ENCODE measurements around the gene DNAJC7. TPM values are rescaled to one million over a fixed set of nuclear protein-coding genes. Genes with fewer than 3 reads are reported as not detected.

Gene DNAJC7
- total RNA-seq, 1 experiment from 2014 or later = 72.0 TPM

- Histone ChIP-seq H3K36me3 (ENCODE audit: control insufficient read depth, insufficient read depth, low read length) (no peaks in the 10 kb centered on the region), H3K4me1 (ENCODE audit: control insufficient read depth, insufficient read depth, low read length) (peaks cover 2% of the 10 kb centered on the region; the same call in 1 of the 2 replicates), H3K9me3 (ENCODE audit: control insufficient read depth, insufficient read depth, low read depth, low read length) (no peaks in the 10 kb centered on the region), H3K4me3 (ENCODE audit: low read depth in 2 of 2, low read length in 2 of 2) (no peak overlapping the region), H3K27ac (ENCODE audit: low read length) (no peak overlapping the region), H3K27me3 (ENCODE audit: control insufficient read depth, insufficient read depth, low read length) (no peaks in the 10 kb centered on the region)
- intact Hi-C loops (cut with micrococcal nuclease; ENCODE audit: unreplicated experiment) = no loop called here
- in situ Hi-C loops (cut with HindIII; ENCODE audit: low pct_unique_long_range_greater_than_20kb, low sequenced_read_pairs) = no loop called here
- DNase-seq (ENCODE audit: low read depth, low spot score) (no peak), ATAC-seq (no peak)
- no TSS peak for BruUV-seq (replicated peaks)
- ChIA-PET POLR2A (no interaction called here), CTCF (interaction anchor here (0.7 kb wide), 2 partner anchors 18 to 647 kb away, joined by 3 read pairs; no protein-coding TSS in a partner anchor)
- TF ChIP-seq TCF7L2 (IDR thresholded peaks at IDR 0.05; ENCODE audit: low read depth, low read length) = no peak
- TF ChIP-seq, protein P1, sequence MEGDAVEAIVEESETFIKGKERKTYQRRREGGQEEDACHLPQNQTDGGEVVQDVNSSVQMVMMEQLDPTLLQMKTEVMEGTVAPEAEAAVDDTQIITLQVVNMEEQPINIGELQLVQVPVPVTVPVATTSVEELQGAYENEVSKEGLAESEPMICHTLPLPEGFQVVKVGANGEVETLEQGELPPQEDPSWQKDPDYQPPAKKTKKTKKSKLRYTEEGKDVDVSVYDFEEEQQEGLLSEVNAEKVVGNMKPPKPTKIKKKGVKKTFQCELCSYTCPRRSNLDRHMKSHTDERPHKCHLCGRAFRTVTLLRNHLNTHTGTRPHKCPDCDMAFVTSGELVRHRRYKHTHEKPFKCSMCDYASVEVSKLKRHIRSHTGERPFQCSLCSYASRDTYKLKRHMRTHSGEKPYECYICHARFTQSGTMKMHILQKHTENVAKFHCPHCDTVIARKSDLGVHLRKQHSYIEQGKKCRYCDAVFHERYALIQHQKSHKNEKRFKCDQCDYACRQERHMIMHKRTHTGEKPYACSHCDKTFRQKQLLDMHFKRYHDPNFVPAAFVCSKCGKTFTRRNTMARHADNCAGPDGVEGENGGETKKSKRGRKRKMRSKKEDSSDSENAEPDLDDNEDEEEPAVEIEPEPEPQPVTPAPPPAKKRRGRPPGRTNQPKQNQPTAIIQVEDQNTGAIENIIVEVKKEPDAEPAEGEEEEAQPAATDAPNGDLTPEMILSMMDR (IDR thresholded peaks at IDR 0.05) = no peak
- TF ChIP-seq, protein P2, sequence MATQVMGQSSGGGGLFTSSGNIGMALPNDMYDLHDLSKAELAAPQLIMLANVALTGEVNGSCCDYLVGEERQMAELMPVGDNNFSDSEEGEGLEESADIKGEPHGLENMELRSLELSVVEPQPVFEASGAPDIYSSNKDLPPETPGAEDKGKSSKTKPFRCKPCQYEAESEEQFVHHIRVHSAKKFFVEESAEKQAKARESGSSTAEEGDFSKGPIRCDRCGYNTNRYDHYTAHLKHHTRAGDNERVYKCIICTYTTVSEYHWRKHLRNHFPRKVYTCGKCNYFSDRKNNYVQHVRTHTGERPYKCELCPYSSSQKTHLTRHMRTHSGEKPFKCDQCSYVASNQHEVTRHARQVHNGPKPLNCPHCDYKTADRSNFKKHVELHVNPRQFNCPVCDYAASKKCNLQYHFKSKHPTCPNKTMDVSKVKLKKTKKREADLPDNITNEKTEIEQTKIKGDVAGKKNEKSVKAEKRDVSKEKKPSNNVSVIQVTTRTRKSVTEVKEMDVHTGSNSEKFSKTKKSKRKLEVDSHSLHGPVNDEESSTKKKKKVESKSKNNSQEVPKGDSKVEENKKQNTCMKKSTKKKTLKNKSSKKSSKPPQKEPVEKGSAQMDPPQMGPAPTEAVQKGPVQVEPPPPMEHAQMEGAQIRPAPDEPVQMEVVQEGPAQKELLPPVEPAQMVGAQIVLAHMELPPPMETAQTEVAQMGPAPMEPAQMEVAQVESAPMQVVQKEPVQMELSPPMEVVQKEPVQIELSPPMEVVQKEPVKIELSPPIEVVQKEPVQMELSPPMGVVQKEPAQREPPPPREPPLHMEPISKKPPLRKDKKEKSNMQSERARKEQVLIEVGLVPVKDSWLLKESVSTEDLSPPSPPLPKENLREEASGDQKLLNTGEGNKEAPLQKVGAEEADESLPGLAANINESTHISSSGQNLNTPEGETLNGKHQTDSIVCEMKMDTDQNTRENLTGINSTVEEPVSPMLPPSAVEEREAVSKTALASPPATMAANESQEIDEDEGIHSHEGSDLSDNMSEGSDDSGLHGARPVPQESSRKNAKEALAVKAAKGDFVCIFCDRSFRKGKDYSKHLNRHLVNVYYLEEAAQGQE (IDR thresholded peaks at IDR 0.05; ENCODE audit: insufficient read depth in 1 of 2, low read depth in 2 of 2, low read length in 1 of 2) = no peak
- TF ChIP-seq SIN3A (IDR thresholded peaks at IDR 0.05; ENCODE audit: borderline replicate concordance, insufficient read depth, low read depth, low read length) = no peak
- no peak for TF ChIP-seq POLR2AphosphoS5 (IDR thresholded peaks at IDR 0.05; ENCODE audit: low read depth, low read length)
Measured at GRCh38 chr17:42051645-42052044, 34.4 kb upstream of the DNAJC7 start.

DNA sequence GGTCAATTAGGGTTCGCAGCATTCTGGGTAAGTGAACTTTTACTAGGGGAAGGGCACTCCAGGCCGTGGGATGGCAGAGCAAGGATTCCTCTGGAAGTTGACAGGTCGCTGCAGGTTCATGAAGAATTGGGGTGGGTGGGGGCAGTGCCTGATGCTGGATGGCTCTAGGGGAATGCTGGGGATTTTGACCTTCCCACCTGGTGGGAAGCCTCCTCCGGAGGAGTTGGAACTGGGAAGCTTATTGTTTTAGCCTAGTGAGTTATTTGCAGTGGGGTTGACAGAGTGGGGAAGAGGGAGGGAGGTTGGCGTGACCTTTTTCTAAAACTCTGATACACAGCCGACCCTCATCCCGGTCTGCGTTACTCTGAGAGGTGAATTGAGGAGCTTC is 33.8 kb upstream of the DNAJC7 start:
- Histone ChIP-seq H3K4me1 (ENCODE audit: control insufficient read depth, insufficient read depth, low read length) (peaks cover 2% of the 10 kb centered on the region; the same call in 1 of the 2 replicates), H3K36me3 (ENCODE audit: control insufficient read depth, insufficient read depth, low read length) (no peaks in the 10 kb centered on the region), H3K4me3 (ENCODE audit: low read depth in 2 of 2, low read length in 2 of 2) (peak overlapping the region; percentile 47 to 53), H3K27ac (ENCODE audit: low read length) (no peak overlapping the region), H3K27me3 (ENCODE audit: control insufficient read depth, insufficient read depth, low read length) (no peaks in the 10 kb centered on the region), H3K9me3 (ENCODE audit: control insufficient read depth, insufficient read depth, low read depth, low read length) (no peaks in the 10 kb centered on the region)
- BruUV-seq (replicated peaks) = no TSS peak
- DNase-seq (ENCODE audit: low read depth, low spot score) (no peak), ATAC-seq (peak; percentile 48; the same call in 1 of the 2 replicates)
- in situ Hi-C loops (cut with HindIII; ENCODE audit: low pct_unique_long_range_greater_than_20kb, low sequenced_read_pairs) = no loop called here
- ChIA-PET POLR2A (no interaction called here), CTCF (interaction anchor here (0.7 kb wide), 2 partner anchors 18 to 648 kb away, joined by 3 read pairs; no protein-coding TSS in a partner anchor)
- TF ChIP-seq POLR2AphosphoS5 (IDR thresholded peaks at IDR 0.05; ENCODE audit: low read depth, low read length) = no peak
- no peak for TF ChIP-seq SIN3A (IDR thresholded peaks at IDR 0.05; ENCODE audit: borderline replicate concordance, insufficient read depth, low read depth, low read length)
- TF ChIP-seq, protein P1 (IDR thresholded peaks at IDR 0.05) = no peak
- TF ChIP-seq, protein P2 (IDR thresholded peaks at IDR 0.05; ENCODE audit: insufficient read depth in 1 of 2, low read depth in 2 of 2, low read length in 1 of 2) = no peak
- no peak for TF ChIP-seq TCF7L2 (IDR thresholded peaks at IDR 0.05; ENCODE audit: low read depth, low read length)
- intact Hi-C loops (cut with micrococcal nuclease; ENCODE audit: unreplicated experiment) = no loop called here
